NT2/D1 (cell line): ENCODE measurements around the gene ZNF644.

Source experiments
- SUZ12 ChIP-seq: IDR thresholded peaks from 2 replicates; pipeline ENCODE4 v1.6.1; 2011; ENCODE audit not compliant: insufficient read length, insufficient read depth; ENCODE audit errors: extremely low read depth
- YY1 ChIP-seq: IDR thresholded peaks from 2 replicates; pipeline ENCODE4 v1.6.1; 2011; ENCODE audit not compliant: insufficient read length, insufficient read depth
- ZNF274 ChIP-seq: IDR thresholded peaks from 2 replicates; pipeline ENCODE4 v1.6.1; 2011; ENCODE audit warnings: mild to moderate bottlenecking, low read depth, low read length

DNA sequence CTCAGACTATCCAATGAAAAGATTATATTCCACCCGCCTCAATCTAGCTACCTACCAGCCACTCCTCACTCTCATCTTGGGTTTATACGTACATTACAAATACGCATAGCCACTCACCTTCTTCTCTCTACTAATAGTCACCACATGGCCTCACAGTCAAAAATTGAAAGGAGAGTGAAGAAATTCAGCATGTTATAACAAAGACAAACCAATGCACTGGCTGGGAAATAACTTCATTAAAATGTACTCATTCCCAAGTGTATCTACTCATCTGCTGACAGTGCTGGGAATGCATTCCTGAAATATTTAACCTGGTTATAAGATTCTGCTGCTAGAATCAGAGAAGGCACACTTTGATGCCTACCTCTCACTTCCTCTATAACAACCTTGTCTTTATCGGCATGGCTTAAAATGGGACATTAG lies 6.5 kb downstream of the ZNF644 start:
- no peak for TF ChIP-seq SUZ12
- no peak for TF ChIP-seq ZNF274
- TF ChIP-seq YY1 = no peak
